ENCODE measurements around the gene ADAM12.

- no peak for TF ChIP-seq GABPA (IDR thresholded peaks at IDR 0.05; ENCODE audit: low read depth, low read length)
- TF ChIP-seq GABPA (CRISPR knock-in tag; IDR thresholded peaks at IDR 0.05; ENCODE audit: low read depth): no peak
- TF ChIP-seq ZNF879 (CRISPR knock-in tag; IDR thresholded peaks at IDR 0.05): no peak
- TF ChIP-seq YY1 (IDR thresholded peaks at IDR 0.05; ENCODE audit: insufficient read depth, insufficient replicate concordance, low read depth, low read length): no peak
- no peak for TF ChIP-seq POLR2AphosphoS5 (IDR thresholded peaks at IDR 0.05; ENCODE audit: low read depth, low read length)
- TF ChIP-seq CTCF (CRISPR knock-in tag; IDR thresholded peaks at IDR 0.05): no peak
These were observed 170.1 kb downstream of the ADAM12 start for GRCh38 chr10:126218174-126218573.
